K562 (cell line): ENCODE measurements around the gene GMPR2. TPM values are rescaled to one million over a fixed set of nuclear protein-coding genes. Genes with fewer than 3 reads are reported as not detected.

Experiments used
- ATAC-seq: fragments of 200-7000 bp; cut with Tn5 transposase; 3 replicates; pipeline ENCODE4 v1.9.1; 2020; ENCODE audit warnings: moderate library complexity
- BruUV-seq: library from RNA; stranded (reverse); fragments of 400-500 nt; replicated peaks from 2 replicates; lab custom pipeline; 2021; lab: Mats Ljungman, UMichigan
- CTCF ChIA-PET: fragments of 300-600 bp; formaldehyde crosslinking; extraction: SDS; loops from one replicate; lab custom pipeline; 2021; ENCODE audit warnings: low intra/inter-chr PET ratio; lab: Yijun Ruan, JAX
- POLR2A ChIA-PET: fragments of 300-600, 350-650 bp; sonication (Branson Sonifier 250); formaldehyde crosslinking; extraction: SDS; loops from one replicate; lab custom pipeline; 2021; ENCODE audit warnings: antibody characterized with exemption, inconsistent platforms; lab: Yijun Ruan, JAX
- DNase-seq, 4 experiments: peaks; one replicate each; pipeline versions ENCODE4 v3.0.0 to v3.0.0-alpha.2; 2011 to 2018; ENCODE audit warnings: low spot score in 3 of 4, mixed read lengths in 3 of 4; ENCODE audit errors: extremely low read depth in 1 of 4
- FAIRE-seq: peaks from 2 replicates; lab custom pipeline; 2011; peaks lifted over from hg19 to GRCh38; lab: Jason Lieb, UNC
- H2AFZ ChIP-seq: 2 replicates; pipeline ENCODE4 v1.6.0; 2011; ENCODE audit warnings: low read depth, low read length, control low read depth, inconsistent platforms
- H3K27ac ChIP-seq: fragments of 200-600 bp; 3 replicates; pipeline ENCODE4 v1.8.0; 2011; ENCODE audit warnings: low read depth, mild to moderate bottlenecking, control low read depth, inconsistent platforms, low read length, moderate library complexity, mixed read lengths; ENCODE audit errors: extremely low read depth
- H3K27me3 ChIP-seq, 2 experiments: fragments of 300-600 bp in 1 of 2; 2 replicates in 1 of 2; 3 replicates in 1 of 2; pipeline versions ENCODE4 v1.6.0 to v1.8.0; 2011; ENCODE audit warnings: inconsistent platforms in 2 of 2, low read length in 2 of 2, mild to moderate bottlenecking in 1 of 2, mixed read lengths in 1 of 2, moderate library complexity in 1 of 2; ENCODE audit not compliant: control insufficient read depth in 2 of 2, insufficient read depth in 2 of 2
- H3K36me3 ChIP-seq: fragments of 300-600 bp; 3 replicates; pipeline ENCODE4 v1.8.0; 2011; ENCODE audit warnings: mild to moderate bottlenecking, low read length, inconsistent platforms; ENCODE audit not compliant: control insufficient read depth, insufficient read depth
- H3K4me1 ChIP-seq, 2 experiments: fragments of 200-600 bp in 1 of 2; replicated peaks in 1 of 2; 2 replicates in 1 of 2; 3 replicates in 1 of 2; pipeline versions ENCODE4 v1.5.1 to v1.8.0; 2011; ENCODE audit warnings: inconsistent platforms in 2 of 2, low read length in 2 of 2, mild to moderate bottlenecking in 1 of 2, mixed read lengths in 1 of 2, moderate library complexity in 1 of 2; ENCODE audit not compliant: control insufficient read depth in 2 of 2, insufficient read depth in 2 of 2
- H3K4me2 ChIP-seq: 2 replicates; pipeline ENCODE4 v1.6.1; 2011; ENCODE audit warnings: low read length, control low read depth, inconsistent platforms, mixed read lengths; ENCODE audit not compliant: insufficient read depth
- H3K4me3 ChIP-seq: fragments of 200-600 bp; sonication (generic), shearing (Covaris generic); 2 replicates; pipeline ENCODE4 v1.5.1; 2016; ENCODE audit warnings: control low read depth, inconsistent platforms
- H3K79me2 ChIP-seq: fragments of 200-600 bp; 3 replicates; pipeline ENCODE4 v1.8.0; 2011; ENCODE audit warnings: low read length, inconsistent platforms; ENCODE audit not compliant: control insufficient read depth, insufficient read depth
- H3K9ac ChIP-seq, 2 experiments: 2 replicates each; pipeline versions ENCODE4 v1.6.0 to v1.6.1; 2011; ENCODE audit warnings: low read depth in 2 of 2, low read length in 2 of 2, control low read depth in 1 of 2, inconsistent platforms in 1 of 2, mild to moderate bottlenecking in 1 of 2, mixed read lengths in 1 of 2; ENCODE audit not compliant: insufficient read depth in 1 of 2
- H3K9me1 ChIP-seq: one replicate; pipeline ENCODE4 v1.6.0; 2011; ENCODE audit warnings: inconsistent platforms, mild to moderate bottlenecking, low read length, moderate library complexity; ENCODE audit not compliant: control insufficient read depth, insufficient read depth
- H3K9me3 ChIP-seq: replicated peaks from 2 replicates; pipeline ENCODE4 v1.5.1; 2011; ENCODE audit warnings: low read depth, low read length, inconsistent platforms; ENCODE audit not compliant: control insufficient read depth, insufficient read depth
- H4K20me1 ChIP-seq: replicated peaks from 2 replicates; pipeline ENCODE4 v1.6.1; 2011; ENCODE audit warnings: low read length, inconsistent platforms, mixed read lengths; ENCODE audit not compliant: control insufficient read depth, insufficient read depth
- CBFB ChIP-seq: sonication (generic); formaldehyde crosslinking; IDR thresholded peaks from 2 replicates; pipeline ENCODE4 v1.4.0; 2020; ENCODE audit warnings: mild to moderate bottlenecking, missing genetic modification reagents
- DNMT1 ChIP-seq: fragments of 450-650 bp; IDR thresholded peaks from 2 replicates; pipeline ENCODE4 v1.6.1; 2016; ENCODE audit warnings: antibody characterized with exemption, mild to moderate bottlenecking
- FUS ChIP-seq: fragments of 200-400 bp; formaldehyde crosslinking; optimal IDR thresholded peaks from 2 replicates; pipeline ENCODE3; 2017; ENCODE audit warnings: low read depth, low read length
- HDGF ChIP-seq: fragments of 450-650 bp; IDR thresholded peaks from 2 replicates; pipeline ENCODE4 v1.6.1; 2016
- HSF4 ChIP-seq: fragments of 250-450 bp; sonication (Bioruptor Pico); IDR thresholded peaks from 2 replicates; pipeline ENCODE4 v2.1.2; 2022; ENCODE audit warnings: mild to moderate bottlenecking, moderate library complexity, borderline replicate concordance
- MCM3 ChIP-seq: fragments of 450-650 bp; IDR thresholded peaks from 2 replicates; pipeline ENCODE4 v1.6.1; 2016
- NFYB ChIP-seq: IDR thresholded peaks from 2 replicates; pipeline ENCODE4 v1.6.1; 2011; ENCODE audit warnings: mild to moderate bottlenecking, moderate library complexity; ENCODE audit not compliant: insufficient read length; ENCODE audit errors: extremely low read depth
- SETDB1 ChIP-seq: IDR thresholded peaks from one replicate; pipeline ENCODE4 v1.6.1; 2012; ENCODE audit warnings: low read length, control low read depth, inconsistent platforms
- SP1 ChIP-seq: sonication (generic); formaldehyde crosslinking; IDR thresholded peaks from 2 replicates; pipeline ENCODE4 v1.8.1; 2022; ENCODE audit warnings: mild to moderate bottlenecking, missing genetic modification reagents
- THRAP3 ChIP-seq: fragments of 450-650 bp; IDR thresholded peaks from 2 replicates; pipeline ENCODE4 v1.6.1; 2016; ENCODE audit warnings: mild to moderate bottlenecking, inconsistent platforms, borderline replicate concordance
- ZNF23 ChIP-seq: fragments of 250-450 bp; sonication (Bioruptor Pico); IDR thresholded peaks from 2 replicates; pipeline ENCODE4 v1.4.0; 2020; ENCODE audit warnings: mild to moderate bottlenecking
- WGBS: fragments of 100-300 bp; shearing (Covaris generic); methylation state at CpG from one replicate; pipeline ENCODE4 v1.1.6; 2016; ENCODE audit warnings: low coverage, mixed read lengths; ENCODE audit not compliant: insufficient coverage; ENCODE audit errors: missing lambda C conversion rate; 5-methylcytosine and 5-hydroxymethylcytosine counted together
- in situ Hi-C: fragments of 300-500 bp; cut with MboI; formaldehyde crosslinking; loops from 4 replicates; pipeline ENCODE4 v1.15.0; 2018; ENCODE audit warnings: inconsistent platforms, mixed read lengths
- intact Hi-C: fragments of 100-400 bp; cut with micrococcal nuclease; formaldehyde crosslinking; loops from 2 replicates; pipeline ENCODE4 v1.14.2; 2022
- polyA plus RNA-seq, 8 experiments: library from polyadenylated mRNA; depleted of rRNA in 4 of 8; stranded (reverse) in 5 of 8; unstranded in 3 of 8; fragments of >200 nt; fragmentation: Nextera tagmentation in 2 of 8; fragmentation: Illumina TruSeq in 1 of 8; extraction: Ambion mirVana in 2 of 8; extraction: Trizol in 1 of 8; gene quantifications; 2 replicates each; pipeline versions ENCODE4 v1.2.1 to v1.2.3, GENCODE V29; 2011 to 2014; ENCODE audit warnings: inconsistent platforms in 1 of 8, missing spikeins in 1 of 8
- total RNA-seq, 7 experiments: library from RNA; depleted of rRNA in 6 of 7; stranded (reverse); fragments of >200 nt in 6 of 7; fragmentation: Illumina TruSeq in 2 of 7; extraction: Trizol in 2 of 7; gene quantifications; 2 replicates each; pipeline versions ENCODE4 v1.2.1 to v1.2.3, GENCODE V29; 2011 to 2021; ENCODE audit warnings: low replicate concordance in 1 of 7
- TF ChIP-seq, protein P1 (sequence below), 2 experiments: fragments of 450-650 bp; IDR thresholded peaks; 2 replicates each; pipeline ENCODE4 v1.6.1; 2016
- TF ChIP-seq, protein P2 (sequence below): sonication (generic); IDR thresholded peaks from 2 replicates; pipeline ENCODE4 v1.6.1; 2016
- TF ChIP-seq, protein P3 (sequence below): fragments of 200-800 bp; sonication (Bioruptor generic); IDR thresholded peaks from 2 replicates; pipeline ENCODE4 v1.6.1; 2017; ENCODE audit warnings: missing genetic modification characterization, missing compliant biosample characterization
- TF ChIP-seq, protein P4 (sequence below): fragments of 450-650 bp; IDR thresholded peaks from one replicate; pipeline ENCODE4 v1.6.1; 2018; ENCODE audit warnings: mild to moderate bottlenecking, moderate library complexity; ENCODE audit not compliant: partially characterized antibody

Gene GMPR2
- total and polyA plus RNA-seq, 9 of the 15 experiments (the other 6 are each of a cell fraction or from before 2014, with no cell fraction given): 26.4 to 67.4 (median 36.3) TPM

GRCh38 chr14:24282736-24283135 lies 50.0 kb downstream of the GMPR2 start:
- POLR2A ChIA-PET: interaction anchor here (1.7 kb wide), 1 partner anchor 10 kb away, joined by 5 read pairs; no protein-coding TSS in a partner anchor
- Histone ChIP-seq H3K4me2 (no peak overlapping the region), H3K27ac (no peak overlapping the region), H3K79me2 (no peaks in the 10 kb centered on the region), H2AFZ (no peak overlapping the region), H3K4me1 (peaks cover 0 to 3% of the 10 kb centered on the region in 2 experiments; a peak in 2 of 5 replicates), H3K27me3 (no peaks in the 10 kb centered on the region), H3K36me3 (no peaks in the 10 kb centered on the region), H3K9ac (no peak overlapping the region), H3K4me3 (no peak overlapping the region), H4K20me1 (no peaks in the 10 kb centered on the region)
- DNase-seq (no peak), FAIRE-seq (no peak)
- no TSS peak for BruUV-seq
- in situ Hi-C loops: no loop called here
- no peak for TF ChIP-seq SETDB1
- TF ChIP-seq FUS: no peak
- no peak for TF ChIP-seq THRAP3
- TF ChIP-seq, protein P1, sequence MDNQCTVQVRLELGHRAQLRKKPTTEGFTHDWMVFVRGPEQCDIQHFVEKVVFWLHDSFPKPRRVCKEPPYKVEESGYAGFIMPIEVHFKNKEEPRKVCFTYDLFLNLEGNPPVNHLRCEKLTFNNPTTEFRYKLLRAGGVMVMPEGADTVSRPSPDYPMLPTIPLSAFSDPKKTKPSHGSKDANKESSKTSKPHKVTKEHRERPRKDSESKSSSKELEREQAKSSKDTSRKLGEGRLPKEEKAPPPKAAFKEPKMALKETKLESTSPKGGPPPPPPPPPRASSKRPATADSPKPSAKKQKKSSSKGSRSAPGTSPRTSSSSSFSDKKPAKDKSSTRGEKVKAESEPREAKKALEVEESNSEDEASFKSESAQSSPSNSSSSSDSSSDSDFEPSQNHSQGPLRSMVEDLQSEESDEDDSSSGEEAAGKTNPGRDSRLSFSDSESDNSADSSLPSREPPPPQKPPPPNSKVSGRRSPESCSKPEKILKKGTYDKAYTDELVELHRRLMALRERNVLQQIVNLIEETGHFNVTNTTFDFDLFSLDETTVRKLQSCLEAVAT (IDR thresholded peaks at IDR 0.05): no peak
- TF ChIP-seq, protein P2, sequence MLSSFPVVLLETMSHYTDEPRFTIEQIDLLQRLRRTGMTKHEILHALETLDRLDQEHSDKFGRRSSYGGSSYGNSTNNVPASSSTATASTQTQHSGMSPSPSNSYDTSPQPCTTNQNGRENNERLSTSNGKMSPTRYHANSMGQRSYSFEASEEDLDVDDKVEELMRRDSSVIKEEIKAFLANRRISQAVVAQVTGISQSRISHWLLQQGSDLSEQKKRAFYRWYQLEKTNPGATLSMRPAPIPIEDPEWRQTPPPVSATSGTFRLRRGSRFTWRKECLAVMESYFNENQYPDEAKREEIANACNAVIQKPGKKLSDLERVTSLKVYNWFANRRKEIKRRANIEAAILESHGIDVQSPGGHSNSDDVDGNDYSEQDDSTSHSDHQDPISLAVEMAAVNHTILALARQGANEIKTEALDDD: no peak
- TF ChIP-seq, protein P3, sequence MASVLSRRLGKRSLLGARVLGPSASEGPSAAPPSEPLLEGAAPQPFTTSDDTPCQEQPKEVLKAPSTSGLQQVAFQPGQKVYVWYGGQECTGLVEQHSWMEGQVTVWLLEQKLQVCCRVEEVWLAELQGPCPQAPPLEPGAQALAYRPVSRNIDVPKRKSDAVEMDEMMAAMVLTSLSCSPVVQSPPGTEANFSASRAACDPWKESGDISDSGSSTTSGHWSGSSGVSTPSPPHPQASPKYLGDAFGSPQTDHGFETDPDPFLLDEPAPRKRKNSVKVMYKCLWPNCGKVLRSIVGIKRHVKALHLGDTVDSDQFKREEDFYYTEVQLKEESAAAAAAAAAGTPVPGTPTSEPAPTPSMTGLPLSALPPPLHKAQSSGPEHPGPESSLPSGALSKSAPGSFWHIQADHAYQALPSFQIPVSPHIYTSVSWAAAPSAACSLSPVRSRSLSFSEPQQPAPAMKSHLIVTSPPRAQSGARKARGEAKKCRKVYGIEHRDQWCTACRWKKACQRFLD (CRISPR knock-in tag): no peak
- no peak for TF ChIP-seq SP1
- no peak for TF ChIP-seq NFYB
- no peak for TF ChIP-seq ZNF23 (CRISPR knock-in tag)
- no peak for TF ChIP-seq HDGF
- no peak for TF ChIP-seq CBFB (CRISPR knock-in tag)
- TF ChIP-seq HSF4: no peak
- TF ChIP-seq, protein P4, sequence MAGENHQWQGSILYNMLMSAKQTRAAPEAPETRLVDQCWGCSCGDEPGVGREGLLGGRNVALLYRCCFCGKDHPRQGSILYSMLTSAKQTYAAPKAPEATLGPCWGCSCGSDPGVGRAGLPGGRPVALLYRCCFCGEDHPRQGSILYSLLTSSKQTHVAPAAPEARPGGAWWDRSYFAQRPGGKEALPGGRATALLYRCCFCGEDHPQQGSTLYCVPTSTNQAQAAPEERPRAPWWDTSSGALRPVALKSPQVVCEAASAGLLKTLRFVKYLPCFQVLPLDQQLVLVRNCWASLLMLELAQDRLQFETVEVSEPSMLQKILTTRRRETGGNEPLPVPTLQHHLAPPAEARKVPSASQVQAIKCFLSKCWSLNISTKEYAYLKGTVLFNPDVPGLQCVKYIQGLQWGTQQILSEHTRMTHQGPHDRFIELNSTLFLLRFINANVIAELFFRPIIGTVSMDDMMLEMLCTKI: no peak
- TF ChIP-seq DNMT1: no peak
- no peak for TF ChIP-seq MCM3
- TF ChIP-seq, all 486 proteins: peak for 0
- intact Hi-C loops: no loop called here
- ATAC-seq: no peak
- H3K9me3 ChIP-seq: no peaks in the 10 kb centered on the region
- WGBS: 31% methylated on average over 2 of the region's 3 CpGs
- no peaks in the 10 kb centered on the region for H3K9me1 ChIP-seq
- CTCF ChIA-PET: no interaction called here
